Measurements from ENCODE around the gene LAPTM5.
"Not testable (repeated sequence)": the region's sequence is repeated elsewhere in the genome, so short reads cannot be mapped to it uniquely, and the experiment has no call there.

Gene LAPTM5, protein sequence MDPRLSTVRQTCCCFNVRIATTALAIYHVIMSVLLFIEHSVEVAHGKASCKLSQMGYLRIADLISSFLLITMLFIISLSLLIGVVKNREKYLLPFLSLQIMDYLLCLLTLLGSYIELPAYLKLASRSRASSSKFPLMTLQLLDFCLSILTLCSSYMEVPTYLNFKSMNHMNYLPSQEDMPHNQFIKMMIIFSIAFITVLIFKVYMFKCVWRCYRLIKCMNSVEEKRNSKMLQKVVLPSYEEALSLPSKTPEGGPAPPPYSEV

GRCh38 chr1:30757352-30758120 is at the start of gene LAPTM5:
Gene LAPTM5, minus strand, starts transcription at chr1:30757774. Its CDS starts 29 bp downstream, at chr1:30757745.
- peak; percentile 77 for DNase-seq (ENCODE audit: low spot score)

- no peak for DNase-seq (ENCODE audit: low spot score)
These were observed 49.1 kb upstream of the LAPTM5 start for GRCh38 chr1:30806381-30807317.

DNA sequence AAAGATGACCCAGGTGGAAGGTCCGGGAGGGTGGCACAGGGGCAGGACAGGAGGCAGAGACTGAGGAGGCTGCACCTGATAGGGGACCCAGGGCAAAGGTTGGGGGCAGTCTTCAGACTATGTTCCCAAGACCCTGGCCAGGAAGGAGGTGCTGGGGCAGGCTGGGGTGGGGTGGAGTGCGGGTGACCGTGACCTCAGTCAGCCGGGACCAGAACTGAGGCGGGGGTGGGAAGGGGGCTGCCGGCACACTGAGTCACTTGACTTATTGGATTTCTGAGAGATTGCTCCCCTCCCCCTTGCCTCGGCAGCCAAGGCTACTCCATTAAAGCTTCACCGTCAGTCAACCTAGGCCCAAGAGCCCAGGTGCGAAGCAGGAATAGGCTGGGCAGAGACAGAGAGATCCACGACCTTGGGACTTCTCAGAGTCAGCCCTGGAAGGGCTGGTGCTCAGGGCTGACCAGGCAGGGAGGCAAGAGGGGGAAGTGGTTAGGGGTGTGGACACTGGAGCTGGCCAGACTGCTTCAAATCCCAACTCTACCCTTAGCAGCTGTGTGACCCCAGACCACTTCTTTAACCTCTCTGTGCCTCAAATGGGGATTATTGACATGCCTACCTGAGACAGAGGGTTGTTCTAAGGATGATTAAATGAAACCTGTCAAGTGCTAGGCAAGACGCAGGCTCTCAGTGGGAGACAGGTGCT is 47.9 kb upstream of the LAPTM5 start:
- no peak for DNase-seq (ENCODE audit: low spot score)

DNA sequence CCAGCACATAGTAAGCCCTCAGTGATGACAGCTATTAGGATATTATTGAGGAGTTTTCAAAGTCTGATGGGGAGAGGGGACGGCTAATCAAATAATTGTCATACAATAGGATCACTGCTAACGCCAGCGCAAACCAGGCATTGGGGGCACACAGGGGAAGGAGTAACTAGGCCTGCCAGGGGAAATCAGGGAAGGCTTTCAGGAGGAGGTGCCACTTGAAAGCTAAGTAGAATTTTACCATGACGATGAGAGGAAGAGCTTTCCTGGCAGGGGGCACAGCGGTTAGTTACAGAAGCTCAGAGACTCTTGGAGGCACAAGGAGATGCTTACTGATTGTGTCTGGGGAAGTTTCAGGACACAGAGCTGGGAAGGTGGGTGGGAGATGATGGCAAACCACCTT is 47.2 kb upstream of the LAPTM5 start:
- DNase-seq (ENCODE audit: low spot score), result no peak

DNA sequence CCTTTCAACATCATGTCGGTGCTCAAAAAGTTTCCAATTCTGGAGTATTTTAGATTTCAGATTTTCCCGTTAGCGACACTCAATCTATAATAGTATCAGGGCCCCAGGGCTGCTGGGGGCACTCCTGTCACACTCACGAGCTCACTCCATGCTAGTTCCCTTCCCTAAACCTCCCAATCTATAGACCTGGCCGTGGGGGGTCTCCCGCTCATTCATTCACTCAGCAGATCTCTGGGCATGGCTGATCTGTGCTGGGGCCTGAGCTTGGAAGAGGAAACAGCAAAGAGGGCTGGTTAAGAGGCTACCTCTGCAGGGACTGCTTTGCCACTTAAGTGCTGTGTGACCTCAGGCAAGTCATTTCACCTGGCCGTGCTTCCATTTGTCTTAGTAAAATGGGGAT is 46.8 kb upstream of the LAPTM5 start:
- DNase-seq (ENCODE audit: low spot score), result no peak

GRCh38 chr1:30803562-30803961 is 46.0 kb upstream of the LAPTM5 start:
- DNase-seq (ENCODE audit: low spot score), result no peak

DNA sequence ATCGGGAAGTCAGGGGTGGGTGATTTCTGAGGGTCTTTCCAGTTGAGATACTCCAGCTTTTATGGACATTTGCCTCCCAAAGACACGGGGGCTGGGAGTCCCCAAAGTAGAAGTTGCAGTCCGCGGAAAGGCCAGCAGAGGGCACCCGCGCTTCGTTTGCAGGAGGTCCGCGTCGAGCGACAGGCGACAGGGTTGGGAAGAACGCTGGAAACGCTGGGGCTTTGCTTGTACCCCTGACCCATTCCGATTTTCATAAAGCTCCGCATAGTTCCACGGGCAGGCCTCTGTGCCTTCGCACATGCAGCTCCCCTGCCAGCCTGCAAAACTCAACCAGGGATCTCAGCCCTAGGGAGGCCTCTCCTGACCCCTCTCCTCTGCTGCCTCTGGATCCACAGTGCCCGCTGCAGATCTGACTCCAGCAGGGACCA is 44.2 kb upstream of the LAPTM5 start:
- peak; percentile 76 for DNase-seq (ENCODE audit: low spot score)

DNA sequence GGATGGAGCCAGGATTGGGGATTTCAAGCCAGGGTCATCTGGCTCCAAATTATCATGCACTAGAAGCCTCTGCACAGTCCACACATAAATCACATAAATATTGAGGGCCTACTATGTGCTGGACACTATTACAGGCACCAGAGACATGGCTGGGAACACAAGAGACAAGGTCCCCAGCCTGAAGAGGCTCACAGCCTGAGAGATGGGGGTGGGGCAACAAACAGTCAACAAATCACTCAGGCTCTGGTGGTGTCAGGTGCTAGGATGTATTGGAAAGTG is 41.6 kb upstream of the LAPTM5 start:
- no peak for DNase-seq (ENCODE audit: low spot score)

GRCh38 chr1:30798389-30799232 is 41.0 kb upstream of the LAPTM5 start:
- DNase-seq (ENCODE audit: low spot score), result no peak

GRCh38 chr1:30795026-30795425 is 37.5 kb upstream of the LAPTM5 start:
- DNase-seq (ENCODE audit: low spot score), result no peak

GRCh38 chr1:30794260-30794659 is 36.7 kb upstream of the LAPTM5 start:
- DNase-seq (ENCODE audit: low spot score), result no peak

GRCh38 chr1:30793209-30793608 is 35.6 kb upstream of the LAPTM5 start:
- DNase-seq (ENCODE audit: low spot score), result no peak

DNA sequence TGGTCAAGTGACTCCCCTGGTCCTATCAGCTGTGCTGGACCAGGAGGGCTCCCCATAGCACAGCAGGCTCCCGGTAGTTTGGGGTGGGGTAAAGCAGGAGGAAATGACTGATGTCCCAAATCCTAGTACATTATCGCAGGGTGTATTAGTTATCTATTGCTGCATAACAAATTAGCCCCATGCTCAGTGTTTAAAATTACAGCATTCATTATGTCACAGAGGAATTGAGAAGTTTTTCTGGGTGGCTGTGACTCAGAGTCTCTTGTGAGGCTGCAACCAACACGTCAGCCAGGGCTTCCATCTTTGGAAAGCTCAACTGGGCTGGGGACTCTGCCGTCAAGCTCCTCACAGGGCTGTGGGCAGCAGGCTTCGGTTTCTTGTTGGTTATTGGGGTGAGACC is 34.3 kb upstream of the LAPTM5 start:
- no peak for DNase-seq (ENCODE audit: low spot score)

GRCh38 chr1:30790850-30791778 is 33.5 kb upstream of the LAPTM5 start:
- no peak for DNase-seq (ENCODE audit: low spot score)

DNA sequence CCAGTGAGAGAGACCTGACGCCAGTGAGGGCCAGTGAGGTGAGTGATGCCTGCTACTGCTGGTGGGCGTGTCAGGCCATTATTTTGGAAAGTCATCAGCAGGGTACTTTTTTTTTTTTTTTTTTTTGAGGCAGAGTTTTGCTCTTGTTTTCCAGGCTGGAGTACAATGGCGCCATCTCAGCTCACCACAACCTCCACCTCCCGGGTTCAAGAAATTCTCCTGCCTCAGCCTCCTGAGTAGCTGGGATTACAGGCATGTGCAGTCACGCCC is 32.6 kb upstream of the LAPTM5 start:
- not testable (repeated sequence) for DNase-seq (ENCODE audit: low spot score)

- no peak for DNase-seq (ENCODE audit: low spot score)
These were observed 32.0 kb upstream of the LAPTM5 start for GRCh38 chr1:30789388-30790255.

DNA sequence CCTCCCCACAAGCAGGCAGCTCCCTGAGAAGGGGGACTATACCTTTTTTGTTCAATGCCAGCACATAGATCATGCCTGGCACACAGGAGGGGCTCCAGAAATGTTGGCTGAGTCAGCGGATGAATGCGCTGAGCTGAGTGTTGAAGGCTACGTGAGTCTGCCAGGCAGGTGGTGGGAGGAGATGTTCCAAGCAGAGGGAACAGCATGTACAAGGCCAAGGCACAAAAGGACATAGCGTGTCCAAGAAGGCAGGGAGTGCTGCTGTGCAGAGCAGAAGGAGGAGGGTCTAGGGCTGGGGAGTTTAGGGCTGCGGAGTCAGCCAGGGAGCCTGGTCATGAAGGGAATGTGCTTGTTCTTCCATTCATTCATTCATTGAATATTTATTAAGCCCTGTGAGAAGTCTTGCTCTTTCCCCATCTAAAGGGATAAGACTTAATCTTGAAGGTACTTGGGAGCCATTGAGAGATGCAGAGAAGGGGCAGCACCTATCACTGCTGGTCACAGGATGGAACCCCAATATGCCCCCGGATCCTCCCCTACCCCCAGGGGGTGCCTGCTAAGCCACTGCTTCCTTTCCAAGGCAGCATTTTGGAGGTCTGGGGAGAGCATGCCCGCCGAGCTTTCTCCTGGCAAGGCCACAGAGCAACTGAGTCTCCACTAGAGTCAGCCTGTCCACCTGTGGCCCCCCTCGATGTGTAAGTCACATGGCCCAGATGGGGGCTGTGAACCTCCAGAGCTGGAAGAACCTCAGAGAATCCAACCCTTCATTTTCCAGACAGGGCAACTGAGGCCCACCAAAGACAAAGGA is 31.2 kb upstream of the LAPTM5 start:
- no peak for DNase-seq (ENCODE audit: low spot score)

- no peak for DNase-seq (ENCODE audit: low spot score)
These were observed 30.4 kb upstream of the LAPTM5 start for GRCh38 chr1:30787856-30788495.
